HepG2 (cell line): ENCODE data around the gene MTIF3. TPM values are rescaled to one million over a fixed set of nuclear protein-coding genes. Genes with fewer than 3 reads are reported as not detected.

Experiments
- NONO ChIP-seq, 2 experiments: fragments of 450-650 bp in 1 of 2; sonication (generic) in 1 of 2; formaldehyde crosslinking in 1 of 2; IDR thresholded peaks in 1 of 2; conservative IDR thresholded peaks in 1 of 2; 2 replicates each; pipeline versions ENCODE4 v1.6.1 to v1.8.0; 2017 to 2022; ENCODE audit warnings: mild to moderate bottlenecking in 1 of 2, missing genetic modification reagents in 1 of 2, moderate library complexity in 1 of 2
- ZMAT5 ChIP-seq: sonication (generic); formaldehyde crosslinking; IDR thresholded peaks from 2 replicates; pipeline ENCODE4 v1.5.0; 2020; ENCODE audit warnings: mild to moderate bottlenecking, low read depth, missing genetic modification reagents, borderline replicate concordance
- ZNF318 ChIP-seq: sonication (generic); formaldehyde crosslinking; IDR thresholded peaks from 2 replicates; pipeline ENCODE4 v1.4.0; 2020; ENCODE audit warnings: mild to moderate bottlenecking, missing genetic modification reagents
- ZNF800 ChIP-seq: sonication (generic); formaldehyde crosslinking; IDR thresholded peaks from 2 replicates; pipeline ENCODE4 v1.4.0; 2020; ENCODE audit warnings: missing genetic modification reagents
- polyA plus RNA-seq, 8 experiments: library from polyadenylated mRNA; depleted of rRNA in 3 of 8; stranded (reverse) in 7 of 8; unstranded in 1 of 8; fragments of >200 nt; fragmentation: Illumina TruSeq in 4 of 8; extraction: Trizol in 4 of 8; gene quantifications; 2 replicates each; pipeline versions ENCODE4 v1.2.1 to v1.2.3, GENCODE V29; 2011 to 2016; ENCODE audit warnings: low read depth in 4 of 8, missing spikeins in 1 of 8, mixed read lengths in 1 of 8; ENCODE audit not compliant: insufficient read depth in 1 of 8
- total RNA-seq, 5 experiments: library from RNA; depleted of rRNA; stranded (reverse); fragments of >200 nt; fragmentation: Illumina TruSeq; extraction: Trizol; gene quantifications; 2 replicates each; pipeline ENCODE4 v1.2.3, GENCODE V29; 2016; ENCODE audit warnings: low read depth in 1 of 5

Gene MTIF3
- total and polyA plus RNA-seq, 2 of the 13 experiments (the other 11 are each of a cell fraction or from before 2014, with no cell fraction given): 33.7 to 40.6 TPM

- TF ChIP-seq ZNF800 (CRISPR knock-in tag) (no peak), NONO (IDR thresholded peaks at IDR 0.05) (no peak), NONO (CRISPR knock-in tag; conservative IDR thresholded peaks at IDR 0.05) (no peak), ZNF318 (CRISPR knock-in tag) (no peak), ZMAT5 (CRISPR knock-in tag) (no peak)
Observed at GRCh38 chr13:27393101-27393500, 57.3 kb downstream of the MTIF3 start (continued).
